Neural cell (in vitro differentiated cells): ENCODE results near the gene FBN1. TPM values are rescaled to one million over a fixed set of nuclear protein-coding genes. Genes with fewer than 3 reads are reported as not detected.

Source experiments
- H2AFZ ChIP-seq: fragments of 200-600, 300-800 bp; sonication (generic), shearing (Covaris generic); 2 replicates; pipeline ENCODE4 v1.6.0; 2014; ENCODE audit warnings: low read depth, mild to moderate bottlenecking, antibody characterized with exemption, low read length, moderate library complexity
- H3F3A ChIP-seq: fragments of 200-600 bp; shearing (Covaris generic); 2 replicates; pipeline ENCODE4 v1.6.1; 2016; ENCODE audit warnings: mild to moderate bottlenecking, moderate library complexity, mixed read lengths, antibody characterized with exemption, low read length; ENCODE audit not compliant: insufficient read depth, poor library complexity, severe bottlenecking
- H3K27ac ChIP-seq: fragments of 200-600, 300-800 bp; sonication (generic), shearing (Covaris generic); 2 replicates; pipeline ENCODE4 v1.5.1; 2014; ENCODE audit warnings: mild to moderate bottlenecking, low read length, moderate library complexity
- H3K27me3 ChIP-seq: fragments of 300-800, 200-600 bp; sonication (generic), shearing (Covaris generic); 2 replicates; pipeline ENCODE4 v1.6.0; 2014; ENCODE audit warnings: mild to moderate bottlenecking, low read depth, low read length, moderate library complexity; ENCODE audit not compliant: insufficient read depth
- H3K36me3 ChIP-seq: fragments of 300-800, 200-600 bp; sonication (generic), shearing (Covaris generic); 2 replicates; pipeline ENCODE4 v1.5.1; 2014; ENCODE audit warnings: mild to moderate bottlenecking, antibody characterized with exemption, low read length, moderate library complexity; ENCODE audit not compliant: insufficient read depth
- H3K4me2 ChIP-seq: fragments of 300-800, 200-600 bp; sonication (generic), shearing (Covaris generic); 2 replicates; pipeline ENCODE4 v1.6.0; 2014; ENCODE audit warnings: mild to moderate bottlenecking, low read length
- H3K4me3 ChIP-seq: fragments of 300-800, 200-600 bp; sonication (generic), shearing (Covaris generic); 2 replicates; pipeline ENCODE4 v1.5.1; 2014; ENCODE audit warnings: mild to moderate bottlenecking, low read length, moderate library complexity
- H3K79me2 ChIP-seq: fragments of 200-600 bp; shearing (Covaris generic); replicated peaks from 2 replicates; pipeline ENCODE4 v1.6.0; 2014; ENCODE audit warnings: mild to moderate bottlenecking, low read length, moderate library complexity; ENCODE audit not compliant: insufficient read depth
- H3K9ac ChIP-seq: fragments of 300-800, 200-600 bp; sonication (generic), shearing (Covaris generic); 2 replicates; pipeline ENCODE4 v1.6.1; 2016; ENCODE audit warnings: mild to moderate bottlenecking, low read length, mixed read lengths
- H3K9me2 ChIP-seq: fragments of 200-600 bp; shearing (Covaris generic); 2 replicates; pipeline ENCODE4 v1.6.1; 2016; ENCODE audit warnings: mild to moderate bottlenecking, low read length, mixed read lengths; ENCODE audit not compliant: insufficient read depth
- H3K9me3 ChIP-seq: fragments of 200-600, 300-800 bp; sonication (generic), shearing (Covaris generic); 2 replicates; pipeline ENCODE4 v1.6.1; 2016; ENCODE audit warnings: mild to moderate bottlenecking, mixed run types, low read length, moderate library complexity, mixed read lengths
- H4K20me1 ChIP-seq: fragments of 200-600 bp; shearing (Covaris generic); 2 replicates; pipeline ENCODE4 v1.6.1; 2016; ENCODE audit warnings: mild to moderate bottlenecking, mixed run types; ENCODE audit not compliant: insufficient read depth
- EP300 ChIP-seq: fragments of 450-650 bp; conservative IDR thresholded peaks from 2 replicates; pipeline ENCODE4 v1.6.1; 2014; ENCODE audit warnings: antibody characterized with exemption, mild to moderate bottlenecking, moderate library complexity; ENCODE audit not compliant: poor library complexity, severe bottlenecking
- MXI1 ChIP-seq: fragments of 450-650 bp; conservative IDR thresholded peaks from 2 replicates; pipeline ENCODE4 v1.6.1; 2014; ENCODE audit warnings: antibody characterized with exemption, mild to moderate bottlenecking; ENCODE audit not compliant: poor library complexity, severe bottlenecking
- RAD21 ChIP-seq: fragments of 450-650 bp; conservative IDR thresholded peaks from 2 replicates; pipeline ENCODE4 v1.6.1; 2014; ENCODE audit warnings: antibody characterized with exemption, mild to moderate bottlenecking, moderate library complexity
- SMC3 ChIP-seq: fragments of 450-650 bp; conservative IDR thresholded peaks from 2 replicates; pipeline ENCODE4 v1.6.1; 2014; ENCODE audit warnings: antibody characterized with exemption, mild to moderate bottlenecking, moderate library complexity; ENCODE audit not compliant: poor library complexity
- TAF1 ChIP-seq: IDR thresholded peaks from 2 replicates; pipeline ENCODE4 v1.6.1; 2012; ENCODE audit warnings: low read depth
- polyA plus RNA-seq: library from polyadenylated mRNA; depleted of rRNA; stranded (reverse); fragments of >200 nt; gene quantifications from 2 replicates; pipeline ENCODE4 v1.2.3, GENCODE V29; 2014
- TF ChIP-seq, protein P1 (sequence below): IDR thresholded peaks from 2 replicates; pipeline ENCODE4 v1.6.1; 2012; ENCODE audit warnings: borderline replicate concordance
- TF ChIP-seq, protein P2 (sequence below): fragments of 450-650 bp; IDR thresholded peaks from 2 replicates; pipeline ENCODE4 v1.5.1; 2014; ENCODE audit warnings: antibody characterized with exemption, mild to moderate bottlenecking, moderate library complexity; ENCODE audit not compliant: poor library complexity, severe bottlenecking

The FBN1 gene
- polyA plus RNA-seq, 1 donor from 2014 or later = 22.0 TPM

DNA sequence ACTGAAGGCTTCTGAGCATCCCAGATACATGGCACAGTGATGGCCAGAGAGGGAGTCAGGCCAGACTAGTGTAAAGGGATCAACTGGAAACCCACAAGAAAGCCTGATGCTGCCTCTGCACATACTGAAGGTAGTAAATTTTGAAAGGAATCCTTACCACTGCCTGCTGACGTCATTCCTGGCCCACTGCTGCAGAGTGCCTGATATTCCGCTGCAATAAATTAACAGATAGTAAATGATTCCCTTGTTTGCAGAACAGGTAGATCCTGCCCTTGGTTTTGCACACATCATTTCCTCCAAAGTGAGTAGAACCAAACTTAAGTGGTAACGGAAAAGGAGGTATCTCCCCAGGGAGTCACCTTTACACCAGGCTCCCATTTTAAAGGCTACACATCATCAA, 146.7 kb downstream of the FBN1 start:
- Histone ChIP-seq H3K4me2 (no peak overlapping the region), H3K9me3 (no peaks in the 10 kb centered on the region), H3K27ac (no peak overlapping the region), H3K79me2 (no peaks in the 10 kb centered on the region), H2AFZ (no peak overlapping the region), H4K20me1 (no peaks in the 10 kb centered on the region), H3K36me3 (no peaks in the 10 kb centered on the region), H3K9ac (no peak overlapping the region), H3K27me3 (no peaks in the 10 kb centered on the region), H3F3A (no peaks in the 10 kb centered on the region), H3K4me3 (no peak overlapping the region), H3K9me2 (no peaks in the 10 kb centered on the region)
- TF ChIP-seq, protein P1, sequence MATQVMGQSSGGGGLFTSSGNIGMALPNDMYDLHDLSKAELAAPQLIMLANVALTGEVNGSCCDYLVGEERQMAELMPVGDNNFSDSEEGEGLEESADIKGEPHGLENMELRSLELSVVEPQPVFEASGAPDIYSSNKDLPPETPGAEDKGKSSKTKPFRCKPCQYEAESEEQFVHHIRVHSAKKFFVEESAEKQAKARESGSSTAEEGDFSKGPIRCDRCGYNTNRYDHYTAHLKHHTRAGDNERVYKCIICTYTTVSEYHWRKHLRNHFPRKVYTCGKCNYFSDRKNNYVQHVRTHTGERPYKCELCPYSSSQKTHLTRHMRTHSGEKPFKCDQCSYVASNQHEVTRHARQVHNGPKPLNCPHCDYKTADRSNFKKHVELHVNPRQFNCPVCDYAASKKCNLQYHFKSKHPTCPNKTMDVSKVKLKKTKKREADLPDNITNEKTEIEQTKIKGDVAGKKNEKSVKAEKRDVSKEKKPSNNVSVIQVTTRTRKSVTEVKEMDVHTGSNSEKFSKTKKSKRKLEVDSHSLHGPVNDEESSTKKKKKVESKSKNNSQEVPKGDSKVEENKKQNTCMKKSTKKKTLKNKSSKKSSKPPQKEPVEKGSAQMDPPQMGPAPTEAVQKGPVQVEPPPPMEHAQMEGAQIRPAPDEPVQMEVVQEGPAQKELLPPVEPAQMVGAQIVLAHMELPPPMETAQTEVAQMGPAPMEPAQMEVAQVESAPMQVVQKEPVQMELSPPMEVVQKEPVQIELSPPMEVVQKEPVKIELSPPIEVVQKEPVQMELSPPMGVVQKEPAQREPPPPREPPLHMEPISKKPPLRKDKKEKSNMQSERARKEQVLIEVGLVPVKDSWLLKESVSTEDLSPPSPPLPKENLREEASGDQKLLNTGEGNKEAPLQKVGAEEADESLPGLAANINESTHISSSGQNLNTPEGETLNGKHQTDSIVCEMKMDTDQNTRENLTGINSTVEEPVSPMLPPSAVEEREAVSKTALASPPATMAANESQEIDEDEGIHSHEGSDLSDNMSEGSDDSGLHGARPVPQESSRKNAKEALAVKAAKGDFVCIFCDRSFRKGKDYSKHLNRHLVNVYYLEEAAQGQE = no peak

DNA sequence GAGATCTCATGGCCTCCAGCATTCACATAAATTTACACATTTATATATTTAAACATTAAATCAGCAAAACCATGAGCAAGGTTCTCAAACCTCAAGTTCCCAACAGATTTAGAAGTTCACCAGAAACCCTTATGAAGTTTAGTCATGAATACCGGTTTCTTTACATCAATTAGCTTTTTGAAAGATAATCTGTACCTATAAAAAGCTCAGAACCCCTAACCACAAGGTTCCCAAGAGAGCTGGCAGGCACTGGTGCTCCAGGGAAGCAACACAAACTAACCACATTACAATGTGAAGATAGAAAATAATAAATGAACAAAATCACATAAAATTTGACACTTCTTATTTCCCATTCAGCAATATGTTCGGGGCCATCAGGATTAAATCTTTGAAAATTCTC, 150.9 kb downstream of the FBN1 start:
- Histone ChIP-seq H3K27me3 (no peaks in the 10 kb centered on the region), H4K20me1 (no peaks in the 10 kb centered on the region), H3K9ac (no peak overlapping the region), H3K36me3 (no peaks in the 10 kb centered on the region), H3K4me3 (no peak overlapping the region), H3K4me2 (no peak overlapping the region), H3F3A (no peaks in the 10 kb centered on the region), H3K27ac (no peak overlapping the region), H3K9me3 (no peaks in the 10 kb centered on the region), H3K79me2 (no peaks in the 10 kb centered on the region), H2AFZ (no peak overlapping the region), H3K9me2 (no peaks in the 10 kb centered on the region)
- TF ChIP-seq EP300 (no peak), TAF1 (no peak), SMC3 (no peak), MXI1 (no peak), RAD21 (no peak)
- TF ChIP-seq, protein P2, sequence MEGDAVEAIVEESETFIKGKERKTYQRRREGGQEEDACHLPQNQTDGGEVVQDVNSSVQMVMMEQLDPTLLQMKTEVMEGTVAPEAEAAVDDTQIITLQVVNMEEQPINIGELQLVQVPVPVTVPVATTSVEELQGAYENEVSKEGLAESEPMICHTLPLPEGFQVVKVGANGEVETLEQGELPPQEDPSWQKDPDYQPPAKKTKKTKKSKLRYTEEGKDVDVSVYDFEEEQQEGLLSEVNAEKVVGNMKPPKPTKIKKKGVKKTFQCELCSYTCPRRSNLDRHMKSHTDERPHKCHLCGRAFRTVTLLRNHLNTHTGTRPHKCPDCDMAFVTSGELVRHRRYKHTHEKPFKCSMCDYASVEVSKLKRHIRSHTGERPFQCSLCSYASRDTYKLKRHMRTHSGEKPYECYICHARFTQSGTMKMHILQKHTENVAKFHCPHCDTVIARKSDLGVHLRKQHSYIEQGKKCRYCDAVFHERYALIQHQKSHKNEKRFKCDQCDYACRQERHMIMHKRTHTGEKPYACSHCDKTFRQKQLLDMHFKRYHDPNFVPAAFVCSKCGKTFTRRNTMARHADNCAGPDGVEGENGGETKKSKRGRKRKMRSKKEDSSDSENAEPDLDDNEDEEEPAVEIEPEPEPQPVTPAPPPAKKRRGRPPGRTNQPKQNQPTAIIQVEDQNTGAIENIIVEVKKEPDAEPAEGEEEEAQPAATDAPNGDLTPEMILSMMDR = no peak
- TF ChIP-seq, protein P1 = no peak
